SK-N-DZ (cell line): ENCODE measurements around the gene PVR.
"Not testable (repeated sequence)": the region's sequence is repeated elsewhere in the genome, so short reads cannot be mapped to it uniquely, and the experiment has no call there.

Source experiments
- DNase-seq: peaks from one replicate; pipeline ENCODE4 v3.0.0-alpha.2; 2015; ENCODE audit warnings: low spot score

Gene PVR

GRCh38 chr19:44698492-44699201 lies 54.9 kb downstream of the PVR start, which contains the start of gene CEACAM16:
Gene CEACAM16 (plus strand): TSS chr19:44699151. CDS start chr19:44701457, 2,306 bp downstream.
- DNase-seq = no peak

GRCh38 chr19:44700547-44700946 lies 56.8 kb downstream of the PVR start:
- DNase-seq = no peak

GRCh38 chr19:44701228-44701627 lies 57.5 kb downstream of the PVR start:
- DNase-seq = no peak

GRCh38 chr19:44702551-44703176 lies 59.0 kb downstream of the PVR start:
- DNase-seq = peak; percentile 19

- no peak for DNase-seq
These were observed 59.8 kb downstream of the PVR start for GRCh38 chr19:44703336-44704078.

- DNase-seq = no peak
These were observed 61.3 kb downstream of the PVR start for GRCh38 chr19:44704982-44705381.

- DNase-seq = no peak
These were observed 61.8 kb downstream of the PVR start for GRCh38 chr19:44705502-44706010.

GRCh38 chr19:44706506-44707236 lies 63.0 kb downstream of the PVR start:
- DNase-seq = no peak

GRCh38 chr19:44707794-44708193 lies 64.1 kb downstream of the PVR start:
- no peak for DNase-seq

GRCh38 chr19:44708940-44709339 lies 65.2 kb downstream of the PVR start:
- DNase-seq = no peak

- DNase-seq = not testable (repeated sequence)
These were observed 65.9 kb downstream of the PVR start for GRCh38 chr19:44709434-44710266.

- no peak for DNase-seq
These were observed 66.8 kb downstream of the PVR start for GRCh38 chr19:44710483-44710882.

- no peak for DNase-seq
These were observed 69.3 kb downstream of the PVR start for GRCh38 chr19:44712864-44713515.
